ENCODE results near the gene SLC12A8. TPM values are rescaled to one million over a fixed set of nuclear protein-coding genes. Genes with fewer than 3 reads are reported as not detected.

The SLC12A8 gene
- total RNA-seq, 1 donor from 2014 or later, result 0.51 TPM

- no peak for DNase-seq (ENCODE audit: low spot score)
- intact Hi-C loops (cut with DNase I), result loop anchor here (10.0 kb wide), 1 partner anchor 399 kb away; no protein-coding TSS in a partner anchor
These were observed 48.6 kb downstream of the SLC12A8 start for GRCh38 chr3:125163739-125164601.

DNA sequence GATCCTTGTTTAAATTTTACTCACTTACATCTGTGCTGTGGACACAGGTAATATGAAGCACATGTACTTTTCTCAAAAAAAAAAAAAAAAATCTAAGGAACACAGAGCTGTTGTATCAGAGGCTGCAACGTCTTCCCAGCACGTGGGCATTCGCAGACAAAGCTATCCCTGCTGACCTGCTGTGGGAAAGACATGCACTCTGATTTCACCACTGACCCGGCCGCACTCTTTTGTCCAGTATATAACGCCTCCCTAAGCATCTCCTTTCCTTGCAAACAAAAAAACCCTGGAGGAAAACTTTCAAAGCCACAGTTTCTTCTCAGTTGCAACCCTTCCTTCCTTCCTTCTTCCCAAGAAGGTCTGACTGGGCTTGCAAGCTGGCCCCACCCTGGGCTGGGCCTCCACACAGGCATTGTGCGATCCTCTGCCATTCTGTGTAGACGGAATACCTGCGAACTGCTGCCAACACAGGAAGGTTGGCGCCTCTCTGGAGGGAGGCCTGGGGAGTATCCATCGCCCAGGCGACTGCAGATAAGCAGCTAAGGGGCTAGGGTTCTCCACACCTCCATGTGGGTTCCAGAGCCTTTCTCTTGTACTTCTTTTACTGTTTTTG lies 50.8 kb downstream of the SLC12A8 start:
- peak; percentile 83 for DNase-seq (ENCODE audit: low spot score)
- intact Hi-C loops (cut with DNase I), result loop anchor here (1.0 to 10.0 kb wide), 2 partner anchors 19 to 397 kb away; no protein-coding TSS in a partner anchor

GRCh38 chr3:125160606-125161371 lies 51.8 kb downstream of the SLC12A8 start:
- DNase-seq (ENCODE audit: low spot score), result no peak
- intact Hi-C loops (cut with DNase I), result loop anchor here (1.0 to 10.0 kb wide), 2 partner anchors 18 to 396 kb away; no protein-coding TSS in a partner anchor

- no peak for DNase-seq (ENCODE audit: low spot score)
- intact Hi-C loops (cut with DNase I), result no loop called here
These were observed 55.4 kb downstream of the SLC12A8 start for GRCh38 chr3:125157183-125157582.

- no peak for DNase-seq (ENCODE audit: low spot score)
- intact Hi-C loops (cut with DNase I), result no loop called here
These were observed 56.1 kb downstream of the SLC12A8 start for GRCh38 chr3:125156456-125156855.

DNA sequence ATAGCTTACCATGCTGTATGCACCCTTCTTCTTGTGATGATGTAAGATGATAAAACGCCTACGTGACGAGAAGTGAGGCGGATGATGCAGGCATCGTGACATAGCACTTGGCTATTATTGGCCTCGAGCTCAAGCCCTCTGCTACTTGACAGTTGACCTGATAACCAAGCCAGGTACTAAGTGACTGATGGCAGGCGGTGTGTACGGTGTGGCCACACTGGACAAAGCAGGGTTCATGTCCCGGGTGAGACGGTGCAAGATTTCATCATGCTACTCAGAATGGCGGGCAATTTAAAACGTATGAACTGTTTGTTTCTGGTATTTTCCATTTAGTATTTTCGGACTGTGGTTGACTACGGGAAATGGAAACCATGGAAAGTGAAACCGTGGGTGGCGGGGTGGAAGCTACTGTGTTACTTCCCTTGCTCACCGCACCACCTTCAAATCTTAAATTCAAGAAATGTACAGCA lies 57.7 kb downstream of the SLC12A8 start:
- no peak for DNase-seq (ENCODE audit: low spot score)
- intact Hi-C loops (cut with DNase I), result no loop called here

GRCh38 chr3:125154110-125154509 lies 58.4 kb downstream of the SLC12A8 start:
- no peak for DNase-seq (ENCODE audit: low spot score)

DNA sequence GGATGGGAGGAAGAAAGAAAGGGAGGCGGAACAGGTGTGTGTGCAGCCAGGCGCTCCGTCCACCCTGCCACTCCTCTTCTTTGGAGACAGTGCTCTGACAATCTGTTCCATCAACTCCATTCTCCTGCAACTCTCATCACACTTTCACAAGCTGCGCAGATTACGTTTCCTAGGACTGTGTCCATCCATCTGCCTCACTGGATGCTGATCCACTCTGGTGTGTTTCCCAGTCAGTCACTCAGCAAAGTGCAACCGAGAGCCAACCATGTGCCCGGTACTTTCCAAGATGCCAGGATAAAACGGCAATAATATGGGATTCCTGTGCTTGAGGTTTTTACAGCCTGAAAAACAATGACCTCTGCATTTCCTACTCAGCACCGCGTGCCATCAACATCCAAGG lies 59.6 kb downstream of the SLC12A8 start:
- DNase-seq (ENCODE audit: low spot score), result no peak
- intact Hi-C loops (cut with DNase I), result no loop called here

More at GRCh38 chr3:125154110-125154509, 58.4 kb downstream of the SLC12A8 start:
- intact Hi-C loops (cut with DNase I), result no loop called here

DNA sequence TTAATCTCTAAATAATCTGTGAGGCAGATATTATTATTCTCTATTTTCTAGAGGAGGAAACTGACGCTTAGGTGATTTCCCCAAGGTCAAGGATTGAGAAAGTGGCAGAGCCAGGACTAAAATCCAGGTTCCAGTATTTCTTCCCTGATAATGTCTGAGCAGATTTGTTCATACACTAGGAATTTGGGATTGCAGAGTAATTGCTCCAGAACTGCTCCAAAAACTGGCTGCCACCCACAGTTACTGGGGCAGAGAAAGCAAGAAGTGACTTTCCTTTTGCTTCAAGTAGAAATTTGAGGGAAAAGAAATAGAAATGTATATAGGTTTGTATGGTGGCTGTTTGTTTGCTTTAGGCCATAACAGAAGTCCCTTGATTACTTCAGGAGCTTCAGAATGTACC lies 60.6 kb downstream of the SLC12A8 start:
- intact Hi-C loops (cut with DNase I), result no loop called here
- no peak for DNase-seq (ENCODE audit: low spot score)

GRCh38 chr3:125151442-125151817 lies 61.1 kb downstream of the SLC12A8 start:
- intact Hi-C loops (cut with DNase I), result no loop called here
- no peak for DNase-seq (ENCODE audit: low spot score)

DNA sequence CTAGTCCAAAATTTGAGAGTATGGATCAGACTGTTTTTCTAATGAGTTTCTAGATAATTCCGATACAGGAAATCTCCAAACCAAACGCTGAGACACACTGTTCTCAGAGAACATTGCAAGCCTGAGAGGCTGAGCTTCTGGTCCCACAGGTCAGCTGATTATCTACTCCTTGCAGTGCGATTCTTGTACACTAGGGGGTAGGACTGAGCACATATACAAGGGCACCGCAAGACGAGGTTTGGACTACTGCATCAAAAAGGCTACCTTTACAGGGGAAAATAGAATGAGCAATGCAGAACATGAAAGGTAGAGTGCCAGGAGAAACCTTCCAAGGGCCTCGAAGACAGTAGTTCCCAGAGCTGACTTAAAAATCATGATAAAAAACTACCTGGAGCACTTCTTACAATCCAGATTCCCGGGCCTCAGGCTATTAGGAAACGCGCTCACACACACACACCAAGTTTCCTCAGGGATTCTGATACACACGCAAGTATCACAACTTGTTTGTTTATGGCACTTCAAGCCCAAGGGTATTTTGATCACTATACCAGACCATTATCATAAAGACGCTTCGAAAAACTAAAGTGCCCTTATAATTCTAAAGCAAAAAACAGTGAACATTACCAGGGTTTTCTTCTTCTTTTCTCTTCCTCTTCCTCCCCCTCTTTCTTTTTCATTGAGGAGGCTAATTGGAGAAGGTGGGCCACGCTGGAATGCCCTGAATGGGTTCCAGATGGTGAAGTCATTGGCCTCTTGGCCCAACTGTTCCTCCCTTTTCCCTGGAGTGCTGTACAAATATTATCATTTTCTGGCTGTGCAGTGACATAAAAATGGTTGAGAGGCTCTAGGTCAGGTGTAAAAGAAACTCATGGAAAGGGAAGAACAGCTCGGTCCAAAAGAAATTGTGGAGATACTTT lies 61.8 kb downstream of the SLC12A8 start:
- DNase-seq (ENCODE audit: low spot score), result peak; percentile 59
- intact Hi-C loops (cut with DNase I), result no loop called here

- no peak for DNase-seq (ENCODE audit: low spot score)
- intact Hi-C loops (cut with DNase I), result no loop called here
These were observed 63.1 kb downstream of the SLC12A8 start for GRCh38 chr3:125149462-125149861.

GRCh38 chr3:125148836-125149235 lies 63.7 kb downstream of the SLC12A8 start:
- intact Hi-C loops (cut with DNase I), result no loop called here
- DNase-seq (ENCODE audit: low spot score), result no peak

GRCh38 chr3:125148016-125148812 lies 64.3 kb downstream of the SLC12A8 start:
- intact Hi-C loops (cut with DNase I), result no loop called here
- no peak for DNase-seq (ENCODE audit: low spot score)

DNA sequence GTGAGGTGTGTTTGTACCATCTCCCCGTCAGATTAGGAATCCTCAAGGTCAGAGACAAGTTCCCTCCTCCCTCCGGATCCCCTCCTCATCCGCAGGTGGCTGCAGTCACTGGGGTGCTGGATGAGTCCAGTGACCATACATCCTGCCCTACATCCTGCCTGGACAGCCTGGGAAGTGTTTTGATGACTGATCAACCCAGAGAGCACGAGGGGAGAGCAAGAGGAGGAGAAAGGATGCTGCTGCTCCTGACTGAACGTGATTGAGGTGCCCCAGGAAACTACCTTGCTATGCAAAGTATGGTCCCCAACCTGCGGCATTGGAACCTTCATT lies 65.1 kb downstream of the SLC12A8 start:
- intact Hi-C loops (cut with DNase I), result no loop called here
- DNase-seq (ENCODE audit: low spot score), result no peak

DNA sequence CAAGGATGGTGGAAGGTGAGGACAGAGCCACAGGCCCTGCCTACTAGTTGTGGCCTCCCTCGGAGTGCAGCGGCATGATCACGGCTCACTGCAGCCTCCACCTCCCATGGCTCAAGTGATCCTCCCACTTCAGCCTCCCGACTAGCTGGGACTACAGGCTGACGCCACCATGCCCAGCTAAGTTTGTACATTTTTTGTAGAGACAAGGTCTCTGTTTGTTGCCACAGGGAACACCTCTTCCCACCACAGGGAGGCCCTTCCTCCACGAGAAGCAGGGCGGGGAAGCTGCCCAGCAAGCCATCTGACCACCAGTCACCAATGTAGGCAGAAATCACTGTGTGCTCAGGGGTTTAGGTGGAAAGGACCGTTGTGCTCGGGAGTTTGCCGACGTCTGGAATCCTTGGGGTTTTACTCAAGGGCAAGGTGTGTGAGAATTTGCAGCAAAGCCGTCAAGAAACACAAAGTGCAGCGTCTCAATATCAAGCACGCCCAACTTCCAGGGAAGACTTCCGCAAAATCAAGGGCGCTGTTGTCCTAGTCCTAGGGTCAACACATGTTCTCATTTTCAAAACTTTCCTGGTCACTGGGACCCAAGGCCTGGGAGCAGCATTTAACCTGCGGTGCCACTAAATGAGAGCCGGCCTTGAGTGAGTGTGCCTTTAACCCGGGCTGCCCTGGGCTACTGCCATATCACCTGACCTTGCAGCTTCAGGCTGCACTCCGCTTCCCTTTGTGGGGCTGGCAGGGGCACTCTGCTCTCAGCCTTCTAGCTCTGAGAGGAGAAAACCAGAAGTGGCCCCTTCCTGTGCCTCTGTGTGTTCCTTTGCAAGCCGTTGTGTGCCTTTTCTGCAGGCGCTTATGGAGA lies 65.7 kb downstream of the SLC12A8 start:
- no peak for DNase-seq (ENCODE audit: low spot score)
- intact Hi-C loops (cut with DNase I), result no loop called here

GRCh38 chr3:125145751-125146475 lies 66.6 kb downstream of the SLC12A8 start:
- intact Hi-C loops (cut with DNase I), result no loop called here
- DNase-seq (ENCODE audit: low spot score), result no peak
